Measurements from ENCODE around the gene TXNDC12.
"Not testable (repeated sequence)": the region's sequence is repeated elsewhere in the genome, so short reads cannot be mapped to it uniquely, and the experiment has no call there.

The TXNDC12 gene

GRCh38 chr1:52096216-52096615 is 41.2 kb upstream of the TXNDC12 start:
- H4K20me1 ChIP-seq (ENCODE audit: control insufficient read depth, insufficient read depth, low read depth, low read length) = no peaks in the 10 kb centered on the region
- no peaks in the 10 kb centered on the region for H3K9me3 ChIP-seq (ENCODE audit: control insufficient read depth, insufficient read depth, low read length)
- TF ChIP-seq CTCF (IDR thresholded peaks at IDR 0.05; ENCODE audit: low read depth, low read length, poor library complexity, severe bottlenecking) (no peak), EZH2phosphoT487 (IDR thresholded peaks at IDR 0.05; ENCODE audit: borderline replicate concordance, low read length) (no peak)
- no peak overlapping the region for H3K27ac ChIP-seq (ENCODE audit: low read depth, low read length)
- no peaks in the 10 kb centered on the region for H3K36me3 ChIP-seq (ENCODE audit: control insufficient read depth, low read length)
- H3F3A ChIP-seq (ENCODE audit: control insufficient read depth, insufficient read depth) = 0 out of 2 replicates have a peak, but pooled peaks cover 3% of the 10 kb centered on the region
- H3K4me3 ChIP-seq (ENCODE audit: low read length) = no peak overlapping the region
- peaks cover 6% of the 10 kb centered on the region for H3K4me1 ChIP-seq (ENCODE audit: control insufficient read depth, low read length)
- peaks cover 12% of the 10 kb centered on the region; the same call in 1 of the 2 replicates for H3K27me3 ChIP-seq (ENCODE audit: control insufficient read depth, low read length)
- H3K79me2 ChIP-seq (ENCODE audit: control insufficient read depth, low read length) = no peaks in the 10 kb centered on the region
- no peaks in the 10 kb centered on the region for H3K9me2 ChIP-seq (replicated peaks; ENCODE audit: control insufficient read depth, low read length)
- H3K4me2 ChIP-seq (ENCODE audit: low read length) = no peak overlapping the region

GRCh38 chr1:52094300-52094699 is 39.3 kb upstream of the TXNDC12 start:
- H3K4me2 ChIP-seq (ENCODE audit: low read length); H3K79me2 ChIP-seq (ENCODE audit: control insufficient read depth, low read length); H3K27me3 ChIP-seq (ENCODE audit: control insufficient read depth, low read length); H3K27ac ChIP-seq (ENCODE audit: low read depth, low read length); H3K4me1 ChIP-seq (ENCODE audit: control insufficient read depth, low read length); H4K20me1 ChIP-seq (ENCODE audit: control insufficient read depth, insufficient read depth, low read depth, low read length); H3F3A ChIP-seq (ENCODE audit: control insufficient read depth, insufficient read depth); H3K9me2 ChIP-seq (replicated peaks; ENCODE audit: control insufficient read depth, low read length); H3K4me3 ChIP-seq (ENCODE audit: low read length); H3K9me3 ChIP-seq (ENCODE audit: control insufficient read depth, insufficient read depth, low read length): not testable (repeated sequence)
- H3K36me3 ChIP-seq (ENCODE audit: control insufficient read depth, low read length) = peaks cover 11% of the 10 kb centered on the region

- H3K27ac ChIP-seq (ENCODE audit: low read depth, low read length); H3K79me2 ChIP-seq (ENCODE audit: control insufficient read depth, low read length); H3F3A ChIP-seq (ENCODE audit: control insufficient read depth, insufficient read depth); H3K4me2 ChIP-seq (ENCODE audit: low read length); H3K27me3 ChIP-seq (ENCODE audit: control insufficient read depth, low read length); H3K9me3 ChIP-seq (ENCODE audit: control insufficient read depth, insufficient read depth, low read length); H4K20me1 ChIP-seq (ENCODE audit: control insufficient read depth, insufficient read depth, low read depth, low read length); H3K9me2 ChIP-seq (replicated peaks; ENCODE audit: control insufficient read depth, low read length); H3K4me1 ChIP-seq (ENCODE audit: control insufficient read depth, low read length); H3K4me3 ChIP-seq (ENCODE audit: low read length): not testable (repeated sequence)
- H3K36me3 ChIP-seq (ENCODE audit: control insufficient read depth, low read length) = peaks cover 47% of the 10 kb centered on the region
These were observed 32.9 kb upstream of the TXNDC12 start for GRCh38 chr1:52087892-52088291.

GRCh38 chr1:52080014-52080415 is 25.0 kb upstream of the TXNDC12 start:
- Histone ChIP-seq H3K9me2 (replicated peaks; ENCODE audit: control insufficient read depth, low read length) (no peaks in the 10 kb centered on the region), H3K4me3 (ENCODE audit: low read length) (no peak overlapping the region), H3K4me2 (ENCODE audit: low read length) (no peak overlapping the region), H4K20me1 (ENCODE audit: control insufficient read depth, insufficient read depth, low read depth, low read length) (0 out of 2 replicates have a peak, but pooled peaks cover 4% of the 10 kb centered on the region), H3K79me2 (ENCODE audit: control insufficient read depth, low read length) (peaks cover 59% of the 10 kb centered on the region), H3K36me3 (ENCODE audit: control insufficient read depth, low read length) (peaks cover 41% of the 10 kb centered on the region), H3F3A (ENCODE audit: control insufficient read depth, insufficient read depth) (no peaks in the 10 kb centered on the region), H3K4me1 (ENCODE audit: control insufficient read depth, low read length) (no peaks in the 10 kb centered on the region), H3K27ac (ENCODE audit: low read depth, low read length) (no peak overlapping the region), H3K9me3 (ENCODE audit: control insufficient read depth, insufficient read depth, low read length) (no peaks in the 10 kb centered on the region), H3K27me3 (ENCODE audit: control insufficient read depth, low read length) (no peaks in the 10 kb centered on the region)
- no peak for TF ChIP-seq EZH2phosphoT487 (IDR thresholded peaks at IDR 0.05; ENCODE audit: borderline replicate concordance, low read length)
- TF ChIP-seq CTCF (IDR thresholded peaks at IDR 0.05; ENCODE audit: low read depth, low read length, poor library complexity, severe bottlenecking) = no peak

- not testable (repeated sequence) for H3K4me2 ChIP-seq (ENCODE audit: low read length); H3K9me2 ChIP-seq (replicated peaks; ENCODE audit: control insufficient read depth, low read length); H3K27ac ChIP-seq (ENCODE audit: low read depth, low read length); H3F3A ChIP-seq (ENCODE audit: control insufficient read depth, insufficient read depth); H3K4me1 ChIP-seq (ENCODE audit: control insufficient read depth, low read length); H3K4me3 ChIP-seq (ENCODE audit: low read length); H3K9me3 ChIP-seq (ENCODE audit: control insufficient read depth, insufficient read depth, low read length); H4K20me1 ChIP-seq (ENCODE audit: control insufficient read depth, insufficient read depth, low read depth, low read length); H3K27me3 ChIP-seq (ENCODE audit: control insufficient read depth, low read length)
- H3K79me2 ChIP-seq (ENCODE audit: control insufficient read depth, low read length) = peaks cover 62% of the 10 kb centered on the region
- H3K36me3 ChIP-seq (ENCODE audit: control insufficient read depth, low read length) = peaks cover 40% of the 10 kb centered on the region
These were observed 22.3 kb upstream of the TXNDC12 start for GRCh38 chr1:52077277-52077676.

Measured in DOHH2 (cell line).